ENCODE data around the gene HYAL3.
"Not testable (repeated sequence)": the region's sequence is repeated elsewhere in the genome, so short reads cannot be mapped to it uniquely, and the experiment has no call there.

The HYAL3 gene

DNA sequence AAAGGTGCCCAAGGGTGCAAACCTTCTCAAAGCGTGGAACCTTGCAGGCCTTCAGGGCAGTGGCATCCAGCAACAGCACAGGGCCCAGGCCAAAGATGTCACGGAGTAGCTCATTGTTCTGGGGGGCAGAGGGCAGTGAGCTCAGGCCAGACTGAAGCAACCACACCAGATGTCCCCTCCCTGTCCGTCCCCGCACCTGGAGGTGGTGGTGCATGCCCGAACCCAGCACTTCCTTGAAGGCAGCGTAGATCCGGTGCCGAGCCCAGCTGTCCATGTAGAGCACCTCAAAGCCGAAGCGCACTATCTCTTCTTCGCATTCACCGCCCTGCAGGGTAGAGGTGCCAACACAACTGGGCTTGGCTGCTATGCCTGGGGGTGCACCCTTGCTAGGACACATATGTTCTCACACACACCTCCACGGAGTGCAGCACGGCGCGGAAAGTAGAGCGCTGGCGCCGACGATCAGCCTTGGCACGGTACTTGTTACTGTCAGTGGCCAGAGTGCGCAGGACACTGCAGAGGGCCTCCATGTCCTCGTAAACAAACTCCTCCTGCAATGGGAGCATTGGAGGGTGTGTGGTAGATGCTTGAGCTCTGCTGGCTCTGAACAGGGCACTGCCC is 10.7 kb downstream of the HYAL3 start:
- DNase-seq: no peak

DNA sequence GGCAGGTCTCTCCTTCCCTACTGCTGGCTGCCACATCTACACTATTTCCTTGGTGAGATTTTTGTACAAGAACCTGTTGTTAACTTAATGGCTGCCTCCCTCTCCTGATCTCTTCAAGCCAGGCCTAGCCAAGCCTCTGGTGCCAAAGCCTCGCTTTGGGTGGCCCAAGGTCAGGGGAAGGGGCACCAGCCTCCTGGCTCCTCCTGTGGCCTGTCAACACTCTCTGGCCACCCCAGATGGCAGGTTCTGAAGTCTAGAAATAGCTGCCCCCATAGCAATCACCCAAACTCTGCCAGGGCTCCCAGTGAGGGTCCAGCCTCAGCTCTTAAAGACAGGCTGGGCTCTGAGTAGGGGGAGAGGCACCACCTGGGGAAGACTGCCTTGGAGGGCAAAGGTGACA is 11.9 kb downstream of the HYAL3 start:
- DNase-seq: no peak

DNA sequence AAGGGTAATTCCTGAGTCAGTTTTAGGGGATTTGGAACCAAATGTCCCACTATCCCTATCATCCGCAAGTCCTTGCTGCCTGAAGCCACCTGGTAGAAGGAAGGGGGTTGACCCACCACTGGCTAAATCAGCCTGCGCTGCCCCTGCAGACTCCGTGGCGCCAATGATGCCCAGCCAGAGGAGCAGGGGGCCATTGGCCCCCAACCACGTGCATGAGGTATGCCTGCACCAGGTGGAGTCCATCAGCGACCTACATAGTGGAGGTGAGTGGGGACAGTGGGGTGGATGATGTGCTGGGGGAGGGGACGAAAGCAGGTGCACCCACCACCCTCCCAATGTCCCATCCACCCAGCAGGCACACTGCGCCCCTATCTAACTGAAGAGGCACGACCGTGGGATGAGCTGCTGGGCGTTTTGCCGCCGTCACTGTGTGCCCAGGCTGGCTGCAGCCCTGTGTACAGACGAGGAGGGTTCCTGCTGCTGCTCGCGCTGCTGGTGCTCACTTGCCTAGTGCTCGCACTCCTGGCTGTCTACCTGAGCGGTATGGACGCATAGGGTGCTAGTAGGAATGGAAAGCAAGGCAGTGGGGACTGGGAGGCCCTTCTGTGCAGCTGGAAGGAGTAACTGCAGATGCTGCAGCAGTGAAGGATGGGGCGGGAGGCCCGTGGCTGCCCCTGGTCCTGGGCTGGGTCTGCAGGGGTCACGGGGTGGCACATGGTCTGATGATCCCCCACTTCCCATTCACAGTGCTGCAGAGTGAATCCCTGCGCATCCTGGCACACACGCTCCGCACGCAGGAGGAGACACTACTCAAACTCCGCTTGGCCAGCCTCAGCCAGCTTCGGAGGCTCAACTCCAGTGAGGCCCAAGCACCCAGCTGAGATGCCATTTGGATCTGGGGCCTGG is 12.6 kb downstream of the HYAL3 start:
- no peak for DNase-seq

- not testable (repeated sequence) for DNase-seq
These were observed 15.1 kb downstream of the HYAL3 start for GRCh38 chr3:50284121-50284520.

GRCh38 chr3:50279255-50280016 is 19.8 kb downstream of the HYAL3 start:
- no peak for DNase-seq

DNA sequence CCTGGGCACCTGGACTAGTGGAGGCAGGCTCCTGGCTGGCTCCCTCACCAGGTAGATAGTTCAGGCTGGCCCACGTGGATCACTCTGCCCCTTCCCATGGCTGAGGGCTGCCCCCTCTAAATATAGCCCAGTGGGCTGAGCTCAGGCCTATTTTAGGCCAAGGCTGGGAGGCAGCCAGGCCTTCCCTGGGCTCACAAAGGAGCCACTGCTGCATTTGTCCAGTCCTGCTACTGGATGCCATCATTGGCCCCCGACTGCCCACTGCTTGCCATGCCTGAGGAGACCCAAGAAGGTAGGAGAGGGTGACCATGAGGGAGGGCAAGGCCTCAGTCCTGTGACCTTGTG is 20.4 kb downstream of the HYAL3 start, which contains the start of gene LSMEM2:
Gene LSMEM2, plus strand, starts transcription at position 208 of the 345 bp plus-strand sequence. Its CDS starts 27 bp downstream, at position 235.
- DNase-seq: no peak

GRCh38 chr3:50278123-50278879 is 20.9 kb downstream of the HYAL3 start:
- no peak for DNase-seq

DNA sequence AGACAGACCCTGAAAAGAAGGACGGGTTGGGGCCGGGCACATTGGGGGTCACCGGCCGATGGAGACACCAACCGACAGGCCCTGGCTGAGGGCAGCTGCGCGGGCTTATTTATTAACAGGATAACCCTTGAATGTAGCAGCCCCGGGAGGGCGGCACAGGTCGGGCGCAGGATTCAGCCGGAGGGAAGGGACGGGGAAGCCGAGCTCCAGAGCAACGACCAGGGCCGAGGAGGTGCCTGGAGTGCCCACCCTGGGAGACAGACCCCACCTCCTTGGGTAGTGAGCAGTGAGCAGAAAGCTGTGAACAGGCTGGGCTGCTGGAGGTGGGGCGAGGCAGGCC is 22.5 kb downstream of the HYAL3 start:
- DNase-seq: no peak

DNA sequence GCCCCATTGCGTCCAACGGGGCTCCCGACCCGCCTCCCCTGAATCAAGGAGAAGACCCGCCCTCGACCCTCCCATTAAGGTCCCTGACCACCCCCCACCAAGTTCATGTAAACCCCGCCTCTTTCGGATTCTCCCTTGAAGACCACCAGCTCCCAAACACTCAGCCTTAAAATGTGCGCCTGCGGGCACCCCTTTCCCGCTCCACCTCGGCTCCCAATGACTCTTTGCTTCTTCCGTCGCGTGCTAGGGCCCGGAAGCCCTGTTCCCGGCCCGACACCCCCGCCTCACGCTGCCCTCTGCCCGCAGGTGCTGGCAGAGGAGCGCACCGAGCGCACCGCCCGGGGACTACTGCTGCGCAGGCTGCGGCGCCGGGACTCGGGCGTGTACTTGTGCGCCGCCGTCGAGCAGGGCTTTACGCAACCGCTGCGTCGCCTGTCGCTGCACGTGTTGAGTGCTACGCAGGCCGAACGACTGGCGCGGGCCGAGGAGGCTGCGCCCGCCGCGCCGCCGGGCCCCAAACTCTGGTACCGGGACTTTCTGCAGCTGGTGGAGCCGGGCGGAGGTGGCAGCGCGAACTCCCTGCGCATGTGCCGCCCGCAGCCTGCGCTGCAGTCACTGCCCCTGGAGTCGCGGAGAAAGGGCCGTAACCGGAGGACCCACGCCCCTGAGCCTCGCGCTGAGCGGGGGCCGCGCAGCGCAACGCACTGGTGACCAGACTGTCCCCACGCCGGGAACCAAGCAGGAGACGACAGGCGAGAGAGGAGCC is 23.0 kb downstream of the HYAL3 start:
- DNase-seq: no peak

GRCh38 chr3:50275141-50275995 is 23.8 kb downstream of the HYAL3 start:
- no peak for DNase-seq

DNA sequence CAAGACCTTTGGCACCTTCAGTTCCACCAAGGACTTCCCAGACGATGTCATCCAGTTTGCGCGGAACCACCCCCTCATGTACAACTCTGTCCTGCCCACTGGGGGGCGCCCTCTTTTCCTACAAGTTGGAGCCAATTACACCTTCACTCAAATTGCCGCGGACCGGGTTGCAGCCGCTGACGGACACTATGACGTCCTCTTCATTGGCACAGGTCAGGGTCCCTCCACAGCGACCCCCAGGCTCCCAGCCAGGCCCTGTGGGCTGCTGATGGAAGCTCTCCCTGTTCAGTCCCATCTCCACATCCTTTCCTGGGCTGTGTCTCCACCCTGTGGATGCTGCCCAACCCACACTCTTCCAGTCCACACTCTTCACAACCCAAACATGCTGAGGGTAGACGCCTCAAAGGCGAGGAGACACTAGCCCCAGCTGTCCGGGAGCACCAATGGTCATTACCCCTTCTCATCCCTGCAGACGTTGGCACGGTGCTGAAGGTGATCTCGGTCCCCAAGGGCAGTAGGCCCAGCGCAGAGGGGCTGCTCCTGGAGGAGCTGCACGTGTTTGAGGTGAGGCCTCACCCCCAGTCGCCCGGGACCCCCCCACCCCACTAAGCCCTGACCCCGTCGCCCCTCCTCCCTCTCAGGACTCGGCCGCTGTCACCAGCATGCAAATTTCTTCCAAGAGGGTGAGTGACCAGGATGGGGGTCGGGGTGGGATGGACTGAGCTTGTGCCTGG is 24.7 kb downstream of the HYAL3 start:
- DNase-seq: peak; percentile 78

- DNase-seq: no peak
These were observed 25.5 kb downstream of the HYAL3 start for GRCh38 chr3:50273689-50274065.

DNA sequence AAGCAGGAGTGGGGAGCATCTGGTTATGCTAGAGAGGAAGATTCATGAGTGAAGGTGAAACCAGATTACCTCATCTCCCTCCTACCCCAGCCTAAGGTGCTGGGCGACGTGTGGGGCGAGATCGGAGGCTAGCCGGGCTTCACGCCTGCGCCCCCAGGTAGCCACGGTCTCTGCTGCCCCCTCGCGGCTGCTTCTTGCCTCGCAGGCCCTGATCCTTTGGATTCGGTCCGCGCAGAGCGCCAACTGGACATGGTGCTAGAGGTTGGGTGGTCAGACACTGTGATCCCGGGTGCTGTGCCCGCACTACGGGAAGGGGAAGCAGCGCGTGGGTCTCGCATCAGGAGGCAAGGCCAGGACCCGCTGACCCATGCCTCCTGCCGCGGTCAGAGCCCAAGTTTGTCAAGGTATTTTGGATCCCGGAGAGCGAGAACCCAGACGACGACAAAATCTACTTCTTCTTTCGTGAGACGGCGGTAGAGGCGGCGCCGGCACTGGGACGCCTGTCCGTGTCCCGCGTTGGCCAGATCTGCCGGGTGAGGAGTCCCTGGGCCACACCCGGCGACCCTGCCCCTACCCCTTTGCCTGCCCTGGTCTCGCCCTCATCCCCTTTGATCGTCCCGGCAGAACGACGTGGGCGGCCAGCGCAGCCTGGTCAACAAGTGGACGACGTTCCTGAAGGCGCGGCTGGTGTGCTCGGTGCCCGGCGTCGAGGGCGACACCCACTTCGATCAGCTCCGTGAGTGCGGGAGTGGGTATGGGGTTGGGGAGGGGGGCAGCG is 26.1 kb downstream of the HYAL3 start:
- DNase-seq: peak; percentile 85

DNA sequence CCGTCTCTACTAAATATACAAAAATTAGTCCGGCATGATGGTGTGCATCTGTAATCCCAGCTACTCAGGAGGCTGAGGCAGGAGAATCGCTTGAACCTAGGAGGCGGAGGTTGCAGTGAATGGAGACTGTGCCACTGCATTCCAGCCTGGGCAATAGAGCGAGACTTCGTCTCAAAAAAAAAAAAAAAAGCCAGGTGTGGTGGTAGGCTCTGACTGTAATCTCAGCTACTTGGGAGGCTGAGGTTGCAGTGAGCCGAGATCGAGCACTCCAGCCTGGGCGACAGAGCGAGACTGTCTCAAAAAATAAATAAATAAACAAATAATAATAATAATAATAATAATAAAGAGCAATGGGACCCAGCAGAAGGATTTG is 26.7 kb downstream of the HYAL3 start:
- DNase-seq: not testable (repeated sequence)

DNA sequence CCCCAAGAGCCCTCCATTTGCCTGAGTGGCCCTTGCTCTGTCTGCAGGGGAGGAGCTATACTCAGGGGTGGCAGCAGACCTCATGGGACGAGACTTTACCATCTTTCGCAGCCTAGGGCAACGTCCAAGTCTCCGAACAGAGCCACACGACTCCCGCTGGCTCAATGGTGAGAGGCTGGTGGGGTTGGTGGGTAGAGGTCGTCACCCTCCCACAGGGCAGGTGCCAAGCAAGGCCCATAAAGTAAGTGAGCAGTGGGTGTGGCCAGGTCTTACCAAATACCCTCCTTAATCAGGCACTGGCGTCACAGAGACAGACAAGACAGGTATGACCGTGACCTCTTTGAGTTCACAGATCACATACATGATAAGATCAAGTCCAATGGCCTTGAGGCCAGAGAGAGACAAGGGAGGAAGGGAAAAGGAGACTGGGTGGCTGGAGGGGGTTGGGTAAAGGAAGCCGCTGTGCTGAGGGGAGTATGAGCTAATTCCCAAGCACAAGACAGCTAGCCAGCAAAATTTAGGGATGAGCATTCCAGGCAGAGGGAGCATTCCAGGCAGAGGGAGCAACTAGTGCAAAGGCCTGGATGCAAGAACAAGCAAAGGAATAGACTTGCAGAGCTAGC is 27.8 kb downstream of the HYAL3 start:
- no peak for DNase-seq

- DNase-seq: no peak
These were observed 28.6 kb downstream of the HYAL3 start for GRCh38 chr3:50270422-50271224.

- DNase-seq: no peak
These were observed 29.2 kb downstream of the HYAL3 start for GRCh38 chr3:50269977-50270413.

DNA sequence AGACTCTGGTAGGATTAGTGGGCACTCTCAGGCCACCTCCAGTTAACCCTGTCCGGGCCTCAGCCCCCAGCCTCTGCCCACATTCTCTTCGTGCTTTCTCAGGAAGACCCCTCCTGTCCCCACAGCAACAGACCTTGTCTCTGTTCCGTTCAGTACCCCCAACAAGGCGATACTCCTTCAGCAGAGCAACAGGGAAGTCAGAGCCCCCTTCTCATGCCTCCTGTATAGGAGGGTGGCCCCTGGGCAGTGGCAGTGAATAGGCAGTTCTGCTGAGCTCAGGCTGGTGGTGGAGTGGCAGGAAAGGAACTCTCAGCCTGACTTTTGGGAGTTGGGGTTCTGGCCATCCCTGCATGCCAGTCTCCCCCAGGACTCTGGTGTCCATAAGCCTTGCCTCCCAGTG is 29.7 kb downstream of the HYAL3 start:
- no peak for DNase-seq

Measured in NCI-H82 (cell line).